Fibroblast of the conjunctiva (primary cell): ENCODE measurements around the gene ZNF783.
"Not testable (repeated sequence)": the region's sequence is repeated elsewhere in the genome, so short reads cannot be mapped to it uniquely, and the experiment has no call there.

Experiments used
- DNase-seq: peaks from one replicate; pipeline ENCODE4 v3.0.0-alpha.2; 2010; ENCODE audit warnings: low read depth

The ZNF783 gene

GRCh38 chr7:149261829-149262617 is at the start of gene ZNF783:
Gene ZNF783 (plus strand): TSS chr7:149262196. CDS start chr7:149262334, 138 bp downstream.
- DNase-seq: peak; percentile 76

- DNase-seq: no peak
Observed at GRCh38 chr7:149214020-149214720, 47.8 kb upstream of the ZNF783 start.

- no peak for DNase-seq
Observed at GRCh38 chr7:149216402-149216801, 45.6 kb upstream of the ZNF783 start.

GRCh38 chr7:149217570-149217969 is 44.4 kb upstream of the ZNF783 start:
- DNase-seq: no peak

- no peak for DNase-seq
Observed at GRCh38 chr7:149218469-149219420, 43.3 kb upstream of the ZNF783 start.

DNA sequence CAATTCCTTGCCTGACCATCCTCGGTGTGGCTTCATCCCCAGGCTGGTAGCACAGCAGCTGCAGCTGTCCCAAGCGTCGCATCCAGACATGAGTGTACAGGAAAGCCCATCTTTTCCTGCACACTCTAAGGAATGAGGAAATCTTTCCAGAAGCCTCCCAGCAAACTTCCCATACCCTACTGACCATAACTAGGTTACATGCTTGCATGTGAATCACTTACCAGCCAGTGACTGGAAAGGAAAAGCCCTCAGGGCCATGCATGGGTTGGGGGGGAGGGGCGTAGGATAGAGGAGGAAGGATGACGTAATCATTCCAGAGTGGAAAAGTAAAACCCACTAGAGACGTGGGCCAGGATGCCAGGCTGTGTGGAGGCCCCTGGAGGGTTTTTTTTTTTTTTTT is 41.5 kb upstream of the ZNF783 start:
- no peak for DNase-seq

- DNase-seq: no peak
Observed at GRCh38 chr7:149223176-149223575, 38.8 kb upstream of the ZNF783 start.

DNA sequence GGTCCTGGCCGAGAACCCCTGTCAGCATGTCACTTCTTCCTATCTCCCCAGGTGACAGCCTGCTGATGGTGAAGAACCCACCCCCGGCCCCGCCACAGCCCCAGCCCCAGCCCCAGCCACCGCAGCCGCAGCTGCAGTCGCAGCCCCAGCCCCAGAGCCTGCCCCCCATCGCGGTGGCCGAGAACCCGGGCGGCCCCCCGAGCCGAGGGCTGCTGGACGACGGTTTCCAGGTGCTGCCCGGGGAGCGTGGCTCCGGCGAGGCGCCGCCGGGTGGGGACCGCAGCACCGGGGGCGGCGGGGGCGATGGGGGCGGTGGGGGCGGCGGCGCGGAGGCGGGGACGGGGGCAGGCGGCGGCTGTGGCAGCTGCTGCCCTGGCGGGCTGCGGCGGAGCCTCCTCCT is 38.2 kb upstream of the ZNF783 start:
- no peak for DNase-seq

GRCh38 chr7:149224352-149224751 is 37.6 kb upstream of the ZNF783 start:
- DNase-seq: no peak

GRCh38 chr7:149225106-149225505 is 36.9 kb upstream of the ZNF783 start:
- DNase-seq: no peak

DNA sequence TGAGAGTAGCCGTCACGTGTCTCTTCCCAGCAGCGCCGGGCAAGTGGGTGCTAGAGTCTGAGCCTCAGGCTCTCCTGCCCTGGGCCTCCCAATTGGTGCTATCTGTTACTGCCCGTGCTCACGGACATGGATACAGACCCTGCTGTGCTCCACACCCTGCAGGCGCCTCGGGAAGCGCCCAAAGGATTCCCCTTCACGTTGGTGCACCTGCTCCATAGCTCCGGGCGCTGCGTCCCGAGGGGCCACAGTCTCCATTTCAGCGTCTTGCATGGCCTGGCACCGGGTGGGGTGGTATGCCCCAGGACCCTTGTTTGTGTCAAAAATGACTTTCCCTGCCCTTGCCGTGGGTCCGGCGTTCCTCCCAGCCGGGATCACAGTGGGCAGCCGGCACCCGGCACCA is 36.3 kb upstream of the ZNF783 start:
- no peak for DNase-seq

GRCh38 chr7:149226366-149226765 is 35.6 kb upstream of the ZNF783 start:
- DNase-seq: not testable (repeated sequence)

DNA sequence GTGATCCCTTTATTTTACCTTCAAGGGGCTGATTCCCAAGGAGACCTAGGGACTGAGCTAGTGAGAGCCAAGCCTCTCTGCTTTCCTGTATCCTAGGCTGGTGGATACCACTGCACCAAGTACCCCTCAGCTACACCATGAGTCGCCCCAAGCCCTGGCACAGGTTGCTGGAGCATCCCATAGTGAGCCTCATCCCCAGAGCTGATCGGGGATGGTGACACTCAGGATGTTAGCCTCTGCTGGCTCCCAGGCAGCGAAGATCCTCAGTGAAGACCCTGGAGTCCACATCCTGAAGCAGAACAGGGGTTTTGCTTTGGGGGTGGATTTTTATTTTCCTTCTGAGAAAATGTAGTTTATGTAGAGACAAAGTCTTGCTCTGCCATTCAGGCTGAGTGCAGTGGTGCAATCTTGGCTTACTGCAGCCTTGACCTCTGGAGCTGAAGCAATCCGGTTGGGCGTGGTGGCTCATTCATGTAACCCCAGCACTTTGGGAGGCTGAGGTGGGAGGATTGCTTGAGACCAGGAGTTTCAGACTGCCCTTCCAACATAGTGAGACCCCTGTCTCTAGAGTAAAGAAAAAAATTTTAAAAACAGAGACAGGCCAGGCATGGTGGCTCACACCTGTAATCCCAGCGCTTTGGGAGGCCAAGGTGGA is 35.0 kb upstream of the ZNF783 start:
- no peak for DNase-seq

DNA sequence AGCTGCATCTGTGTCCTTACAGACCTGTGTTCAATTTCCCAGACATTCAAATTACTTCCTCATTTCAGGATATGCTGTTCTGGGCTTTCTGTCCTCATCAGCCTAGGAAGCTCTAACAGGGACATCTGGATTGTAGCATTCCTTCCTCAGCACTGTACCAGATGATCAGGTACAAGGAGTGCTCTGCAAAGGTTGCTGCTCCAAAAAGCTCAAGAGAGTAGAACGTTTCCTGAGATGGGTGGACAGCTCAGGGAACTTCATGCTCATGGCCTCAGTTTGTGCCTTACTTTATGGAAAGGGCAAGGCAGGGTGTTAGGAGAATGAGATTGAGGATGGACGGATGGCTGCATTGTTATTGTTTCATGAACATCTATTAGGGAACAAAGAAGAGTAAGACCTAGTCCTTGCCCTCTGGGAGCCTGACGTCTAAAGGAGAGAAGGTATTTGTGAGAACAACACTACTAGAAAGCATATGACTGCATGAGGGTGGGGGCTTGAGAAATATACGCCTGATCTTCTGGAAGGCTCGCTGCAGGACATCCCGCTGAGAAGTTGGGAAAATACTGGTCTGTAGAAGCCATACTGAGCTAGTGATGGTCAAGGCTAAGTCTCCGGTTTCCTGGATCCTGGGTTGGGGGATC is 33.0 kb upstream of the ZNF783 start:
- no peak for DNase-seq

GRCh38 chr7:149229526-149229925 is 32.5 kb upstream of the ZNF783 start:
- no peak for DNase-seq

DNA sequence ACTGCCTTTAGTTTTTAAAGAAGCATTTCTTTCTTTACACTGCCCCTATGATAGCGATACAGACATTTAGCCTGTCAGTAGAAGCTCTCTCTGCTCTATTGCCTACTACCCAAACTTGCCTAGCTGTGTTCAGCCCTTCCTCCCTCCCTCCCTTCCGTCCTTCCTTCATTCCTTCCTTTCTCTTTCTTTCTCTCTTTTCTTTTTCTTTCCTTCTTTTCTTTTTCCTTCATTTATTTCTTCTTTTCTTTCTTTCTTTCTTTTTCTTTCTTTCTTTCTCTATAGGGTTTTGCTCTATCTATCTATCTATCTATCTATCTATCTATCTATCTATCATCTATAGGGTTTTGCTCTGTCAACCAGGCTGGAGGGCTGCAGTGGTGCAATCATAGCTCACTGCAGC is 29.6 kb upstream of the ZNF783 start:
- no peak for DNase-seq

DNA sequence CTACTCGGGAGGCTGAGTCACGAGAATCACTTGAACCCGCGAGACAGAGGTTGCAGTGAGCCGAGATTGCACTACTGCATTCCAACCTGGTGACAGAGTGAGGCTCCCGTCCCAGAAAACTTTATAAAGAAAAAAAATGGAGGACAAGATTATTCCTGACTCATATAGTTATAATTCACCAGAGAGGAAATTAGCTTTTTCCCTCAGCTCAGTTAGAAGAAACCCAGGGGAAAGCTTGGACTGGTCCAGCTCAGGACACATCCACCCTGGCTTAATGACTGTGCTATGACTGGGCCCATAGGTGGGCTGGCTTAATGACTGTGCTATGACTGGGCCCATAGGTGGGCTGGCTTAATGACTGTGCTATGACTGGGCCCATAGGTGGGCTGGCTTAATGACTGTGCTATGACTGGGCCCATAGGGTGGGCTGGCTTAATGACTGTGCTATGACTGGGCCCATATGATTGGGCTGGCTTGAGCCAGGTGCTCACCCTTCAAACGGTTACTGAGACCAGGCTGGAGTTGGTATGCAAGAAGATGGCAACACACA is 28.3 kb upstream of the ZNF783 start:
- DNase-seq: peak; percentile 38

- no peak for DNase-seq
Observed at GRCh38 chr7:149237502-149237901, 24.5 kb upstream of the ZNF783 start.

GRCh38 chr7:149238051-149238450 is 23.9 kb upstream of the ZNF783 start:
- no peak for DNase-seq

DNA sequence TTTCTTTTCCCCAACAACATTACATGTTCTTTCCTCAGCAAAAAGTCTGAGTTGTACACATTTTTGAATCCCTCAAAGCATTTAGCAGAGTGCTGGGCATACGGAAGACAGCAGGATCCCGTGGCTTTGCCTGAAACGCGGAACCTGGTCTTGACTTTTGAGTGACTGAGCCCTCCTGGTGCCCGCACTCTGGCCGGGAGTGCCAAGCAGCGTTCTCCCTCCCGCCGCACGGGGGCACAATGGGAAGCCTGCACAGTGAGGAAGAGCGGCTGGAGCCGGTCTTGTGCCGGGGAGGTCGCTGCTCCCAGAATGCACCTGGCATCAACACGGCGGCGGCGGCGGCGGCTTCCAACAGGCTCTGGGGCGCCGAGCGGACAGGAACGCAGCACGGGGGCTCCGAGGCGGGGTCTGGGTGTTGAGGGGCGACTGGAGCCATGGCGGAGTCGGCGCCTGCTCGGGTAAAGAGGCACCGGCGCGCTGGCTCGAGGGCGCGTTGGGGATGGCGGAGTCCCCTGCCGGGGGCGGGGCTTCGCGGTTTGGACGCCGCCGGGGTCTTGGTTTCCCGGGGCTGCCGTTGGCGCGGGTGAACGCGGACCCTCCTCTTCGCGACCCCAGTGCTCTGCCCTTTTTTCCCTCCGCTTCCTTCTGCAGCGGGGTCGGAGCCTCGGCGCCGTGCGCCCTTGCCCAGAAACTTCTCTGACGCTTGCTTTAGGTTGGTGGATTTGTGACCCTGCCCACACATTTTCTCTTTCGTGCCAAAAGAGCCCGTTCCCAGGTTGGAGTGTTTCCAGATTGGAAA is 22.5 kb upstream of the ZNF783 start, which contains the start of gene ZNF212:
Gene ZNF212, plus strand, starts transcription at position 307 of the 799 bp plus-strand sequence. Its CDS starts 128 bp downstream, at position 435.
- DNase-seq: peak; percentile 65
